Measurements from ENCODE around the gene RPRM.
"Not testable (repeated sequence)": the region's sequence is repeated elsewhere in the genome, so short reads cannot be mapped to it uniquely, and the experiment has no call there.

Gene RPRM

GRCh38 chr2:153478289-153479261 is at the start of gene RPRM:
RPRM (minus strand) TSS chr2:153478762; CDS start chr2:153478565, 197 bp downstream.
- peak; percentile 59 for DNase-seq (ENCODE audit: low read depth)

- DNase-seq (ENCODE audit: low read depth), result peak; percentile 48
These were observed 40.8 kb upstream of the RPRM start for GRCh38 chr2:153519257-153519875.

- no peak for DNase-seq (ENCODE audit: low read depth)
These were observed 33.8 kb upstream of the RPRM start for GRCh38 chr2:153512331-153512730.

GRCh38 chr2:153510996-153511395 is 32.4 kb upstream of the RPRM start:
- DNase-seq (ENCODE audit: low read depth), result no peak

DNA sequence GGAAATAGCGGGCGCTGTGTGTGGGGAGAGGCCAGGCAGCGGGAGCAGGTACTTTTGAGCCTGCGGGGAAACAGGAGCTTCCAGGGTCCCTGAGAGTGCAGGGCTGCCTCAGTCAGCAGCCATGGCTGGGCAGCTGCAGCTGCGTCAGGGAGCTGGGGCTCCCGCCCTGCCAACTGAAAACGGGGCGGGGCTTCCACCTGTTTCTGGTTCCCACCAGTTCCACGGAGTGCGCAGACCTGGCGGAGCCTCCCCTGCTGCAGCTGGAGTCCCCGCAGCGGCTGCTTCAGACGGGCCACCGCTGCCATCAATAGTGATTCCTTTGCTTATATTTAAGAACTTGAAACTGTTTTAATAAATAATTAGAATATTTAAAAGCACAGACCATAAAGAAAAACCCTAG is 30.6 kb upstream of the RPRM start:
- no peak for DNase-seq (ENCODE audit: low read depth)

- not testable (repeated sequence) for DNase-seq (ENCODE audit: low read depth)
These were observed 27.9 kb upstream of the RPRM start for GRCh38 chr2:153506499-153506898.

DNA sequence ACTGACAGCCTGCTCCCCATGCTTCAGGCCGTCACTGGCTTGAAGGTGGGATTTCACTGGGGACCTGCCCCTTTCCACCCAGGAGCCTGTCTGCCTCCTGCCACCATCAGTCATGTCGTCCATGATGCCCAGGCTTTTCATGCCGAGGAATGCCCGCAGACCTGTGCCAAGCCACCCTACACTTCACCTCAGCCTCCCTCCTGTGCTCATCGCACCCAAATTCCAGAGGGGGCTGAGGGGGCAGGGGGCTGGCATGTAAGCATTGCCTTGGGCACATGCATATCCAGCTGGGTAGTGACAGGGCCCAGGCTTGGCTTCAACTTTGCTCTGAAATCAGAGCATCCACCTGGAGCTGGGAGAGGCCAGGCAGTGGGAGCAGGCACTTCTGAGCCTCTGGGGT is 20.9 kb upstream of the RPRM start:
- no peak for DNase-seq (ENCODE audit: low read depth)

- no peak for DNase-seq (ENCODE audit: low read depth)
These were observed 19.5 kb upstream of the RPRM start for GRCh38 chr2:153497938-153498629.

GRCh38 chr2:153495725-153496124 is 17.2 kb upstream of the RPRM start:
- no peak for DNase-seq (ENCODE audit: low read depth)

- no peak for DNase-seq (ENCODE audit: low read depth)
These were observed 9.5 kb upstream of the RPRM start for GRCh38 chr2:153488072-153488471.

DNA sequence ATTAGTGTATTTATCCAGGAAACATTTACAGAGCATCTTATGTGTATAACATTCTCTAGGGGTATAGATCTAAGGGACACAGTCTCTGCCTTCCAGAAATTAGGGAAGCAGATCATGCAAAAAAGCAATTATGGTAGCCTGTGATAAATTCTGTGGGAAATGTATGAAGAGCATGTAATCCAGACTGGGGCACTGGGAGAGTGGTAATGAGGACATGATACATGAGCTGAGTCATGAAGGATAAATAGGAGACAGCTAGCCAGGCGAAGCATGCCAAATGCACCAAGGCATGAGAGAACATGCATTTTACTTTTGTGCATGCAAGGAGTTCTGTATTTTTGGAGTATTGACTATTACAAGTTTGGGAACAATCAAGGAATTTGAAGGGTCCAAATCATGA is 8.9 kb upstream of the RPRM start:
- no peak for DNase-seq (ENCODE audit: low read depth)

DNA sequence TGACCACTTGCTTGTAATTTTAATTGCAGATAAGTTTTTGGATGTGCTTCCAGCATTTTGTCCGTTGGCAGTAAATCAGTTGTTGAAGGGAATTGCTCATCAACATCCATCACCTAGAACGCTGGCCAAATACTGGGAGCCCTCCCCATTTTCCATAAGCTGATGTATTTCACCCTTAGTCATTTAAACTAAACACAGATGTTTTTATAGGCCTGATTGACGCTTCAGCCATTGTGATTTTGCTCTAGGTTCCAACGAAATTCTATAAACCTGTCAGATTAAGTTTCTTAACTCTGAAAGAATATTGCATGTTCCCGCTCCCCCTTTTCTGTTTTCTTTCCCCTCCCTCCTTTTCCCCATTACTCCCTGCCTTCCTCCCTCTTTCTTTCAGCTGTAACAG is 1.0 kb upstream of the RPRM start:
- DNase-seq (ENCODE audit: low read depth), result peak; percentile 3

GRCh38 chr2:153477636-153478288 is 800 bp downstream of the RPRM start:
- DNase-seq (ENCODE audit: low read depth), result no peak

DNA sequence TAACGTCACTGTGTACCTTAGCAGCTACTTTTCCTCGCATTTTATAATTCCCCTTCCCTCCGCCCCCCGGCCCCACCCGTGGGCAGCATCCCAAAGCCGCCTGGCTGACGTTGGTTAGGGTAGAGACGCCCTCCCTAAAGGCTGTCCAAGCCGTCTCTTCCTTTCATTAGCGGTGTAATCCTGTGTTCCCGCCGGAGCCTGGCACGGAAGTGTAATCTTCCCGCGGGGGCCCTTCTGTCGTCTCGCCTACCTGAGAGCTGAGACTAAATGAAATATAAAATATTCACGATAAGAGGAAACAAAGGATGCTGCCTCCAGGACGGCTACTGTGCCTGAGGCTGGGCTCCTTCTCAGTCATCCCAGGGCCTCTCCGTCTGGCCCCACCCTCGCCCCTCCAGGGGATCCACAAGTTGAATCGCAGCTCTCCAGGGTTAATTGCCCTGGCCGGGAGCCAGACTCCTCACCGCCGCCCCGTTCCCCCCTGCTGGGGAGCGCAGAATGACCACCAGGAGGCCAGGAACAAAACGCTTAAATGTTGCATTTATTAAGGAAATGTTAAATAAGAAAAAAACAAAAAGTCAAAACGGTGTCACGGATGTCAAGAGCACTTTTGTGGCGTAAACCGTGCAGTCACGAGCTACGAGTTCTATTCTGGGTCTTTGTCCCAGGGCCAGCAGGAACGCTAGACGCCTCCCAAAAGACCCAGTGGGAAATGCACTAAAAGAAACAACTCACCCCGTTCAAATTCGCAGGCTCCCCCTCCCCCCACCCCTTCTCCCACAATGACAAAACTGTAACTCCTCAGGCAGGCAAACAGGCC is 1.5 kb downstream of the RPRM start:
- DNase-seq (ENCODE audit: low read depth), result no peak

DNA sequence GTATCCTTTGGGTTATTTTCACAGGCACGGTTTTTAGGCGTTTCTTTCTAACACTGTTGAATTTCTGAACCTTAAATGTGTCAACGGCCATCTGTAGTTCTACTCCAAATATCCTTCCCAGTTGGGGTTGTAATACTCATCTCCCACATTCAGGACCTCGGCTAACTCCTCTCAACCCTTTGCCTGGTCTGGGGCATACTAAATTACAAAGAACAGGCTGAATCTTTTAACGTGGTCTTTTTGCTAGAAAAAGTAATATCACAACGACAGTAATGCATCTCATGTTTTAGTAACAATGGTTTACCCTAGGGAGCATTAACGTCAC is 2.1 kb downstream of the RPRM start:
- DNase-seq (ENCODE audit: low read depth), result no peak

- no peak for DNase-seq (ENCODE audit: low read depth)
These were observed 3.6 kb downstream of the RPRM start for GRCh38 chr2:153474876-153475435.

- no peak for DNase-seq (ENCODE audit: low read depth)
These were observed 4.2 kb downstream of the RPRM start for GRCh38 chr2:153474407-153474806.

DNA sequence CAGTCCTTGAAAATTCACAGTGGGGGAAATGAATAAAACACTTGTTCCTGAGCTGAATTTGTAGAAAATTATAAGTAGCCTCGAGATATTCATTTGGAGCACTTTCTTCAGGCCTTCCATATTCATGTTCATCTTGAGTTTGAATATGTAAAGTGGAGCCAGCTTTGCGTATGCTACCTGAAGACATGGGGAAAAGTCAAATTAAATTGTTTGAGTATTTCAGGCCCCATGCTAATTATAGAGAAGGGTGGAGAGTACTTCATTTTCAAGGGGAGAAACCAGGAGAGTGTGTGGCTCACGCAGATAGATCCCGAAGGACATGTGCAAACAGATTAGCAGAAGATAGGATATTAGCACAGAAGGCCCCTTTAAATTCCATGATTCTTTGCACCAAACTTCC is 7.7 kb downstream of the RPRM start:
- DNase-seq (ENCODE audit: low read depth), result no peak

GRCh38 chr2:153464395-153464794 is 14.2 kb downstream of the RPRM start:
- DNase-seq (ENCODE audit: low read depth), result no peak

DNA sequence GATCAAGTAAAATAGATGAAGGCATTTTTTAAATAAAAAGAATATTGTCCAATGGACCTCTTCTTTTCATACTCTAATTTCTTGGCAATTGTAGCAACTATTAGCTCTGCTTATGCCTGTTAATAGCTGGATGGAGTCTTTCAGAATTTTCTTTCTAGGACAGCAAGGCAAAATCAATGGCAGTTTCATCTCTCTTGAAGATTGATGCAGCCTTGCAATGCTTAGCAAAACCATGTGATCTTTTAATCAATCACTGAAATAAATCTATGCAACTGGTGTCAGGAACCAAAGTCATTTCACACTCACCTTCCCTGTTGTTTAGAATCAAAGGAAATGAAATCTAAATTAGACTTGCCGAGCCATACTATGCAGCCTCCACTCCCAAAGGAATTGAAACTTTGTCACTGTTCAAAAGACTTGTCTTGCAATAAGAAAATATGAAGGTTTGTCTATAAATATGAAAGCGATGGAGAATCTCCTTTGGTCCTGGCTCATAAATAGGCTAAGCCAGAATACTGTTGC is 16.2 kb downstream of the RPRM start:
- no peak for DNase-seq (ENCODE audit: low read depth)

DNA sequence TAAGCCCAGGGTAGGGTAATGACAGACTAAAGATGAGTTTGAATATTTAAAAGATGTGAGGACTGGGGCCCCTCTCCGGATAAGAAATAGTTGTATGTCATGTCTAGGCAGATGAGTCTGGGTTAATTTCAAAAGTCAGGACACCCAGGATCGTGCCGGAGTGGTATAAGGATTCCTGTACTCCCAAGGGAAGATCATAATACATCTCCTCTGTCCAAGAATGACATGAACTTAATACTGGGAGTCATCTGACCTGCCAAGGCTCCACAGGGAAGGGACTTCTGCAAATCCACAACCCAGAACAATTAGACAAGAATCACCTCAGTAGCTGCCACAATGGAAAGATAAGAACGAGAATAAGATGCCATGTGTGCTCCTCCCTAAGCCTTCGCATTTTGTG is 17.1 kb downstream of the RPRM start:
- DNase-seq (ENCODE audit: low read depth), result no peak
